ENCODE measurements around the gene PRH1. TPM values are rescaled to one million over a fixed set of nuclear protein-coding genes. Genes with fewer than 3 reads are reported as not detected.
A peak's percentile ranks its signal among the peaks of the same experiment; 100 is the strongest.

PRH1 gene
- total and polyA plus RNA-seq, 2 donors from 2014 or later, result 3.2 to 28.7 TPM

DNA sequence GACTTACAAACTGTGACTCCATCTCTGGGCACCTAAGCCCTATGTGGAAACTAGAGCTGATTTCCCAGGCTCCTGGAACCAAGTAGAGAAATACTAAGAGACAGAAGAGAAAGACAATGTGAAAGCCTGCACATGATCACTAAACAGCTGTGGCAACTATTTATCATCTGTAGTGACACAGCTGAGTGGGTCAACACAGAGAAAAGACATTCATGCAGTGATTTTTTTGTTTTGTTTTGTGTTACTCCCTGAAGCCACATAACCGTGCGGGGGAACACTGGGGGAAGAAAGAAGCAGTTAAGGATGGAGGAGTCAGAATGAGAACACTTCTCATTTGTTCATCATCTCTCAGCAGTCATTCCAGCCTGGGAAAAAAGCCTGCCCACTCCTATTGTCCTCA is 36.3 kb downstream of the PRH1 start:
- Histone ChIP-seq H3K27ac (ENCODE audit: low read depth in 2 of 2, low read length in 2 of 2) (no peak overlapping the region), H3K9me3 (ENCODE audit: control insufficient read depth in 2 of 3, insufficient read depth in 1 of 3, low read length in 3 of 3) (no peaks in the 10 kb centered on the region), H3K4me1 (ENCODE audit: control insufficient read depth in 2 of 3, insufficient read depth in 2 of 3, low read depth in 1 of 3, low read length in 3 of 3) (no peaks in the 10 kb centered on the region), H3K9ac (ENCODE audit: low read length in 3 of 3) (no peak overlapping the region), H3K36me3 (ENCODE audit: control insufficient read depth in 2 of 3, insufficient read depth in 3 of 3, low read length in 3 of 3) (peaks cover 0 to 2% (median 0%) of the 10 kb centered on the region in 3 donors), H3K4me3 (ENCODE audit: low read length in 3 of 3) (no peak overlapping the region), H3K27me3 (ENCODE audit: control insufficient read depth, insufficient read depth, low read length) (no peaks in the 10 kb centered on the region)
- DNase-seq, result peak in 2 of 5 donors; percentile 5 to 29
- no peak for FAIRE-seq
- intact Hi-C loops (cut with DNase I), result no loop called here
- TF ChIP-seq, protein P1, sequence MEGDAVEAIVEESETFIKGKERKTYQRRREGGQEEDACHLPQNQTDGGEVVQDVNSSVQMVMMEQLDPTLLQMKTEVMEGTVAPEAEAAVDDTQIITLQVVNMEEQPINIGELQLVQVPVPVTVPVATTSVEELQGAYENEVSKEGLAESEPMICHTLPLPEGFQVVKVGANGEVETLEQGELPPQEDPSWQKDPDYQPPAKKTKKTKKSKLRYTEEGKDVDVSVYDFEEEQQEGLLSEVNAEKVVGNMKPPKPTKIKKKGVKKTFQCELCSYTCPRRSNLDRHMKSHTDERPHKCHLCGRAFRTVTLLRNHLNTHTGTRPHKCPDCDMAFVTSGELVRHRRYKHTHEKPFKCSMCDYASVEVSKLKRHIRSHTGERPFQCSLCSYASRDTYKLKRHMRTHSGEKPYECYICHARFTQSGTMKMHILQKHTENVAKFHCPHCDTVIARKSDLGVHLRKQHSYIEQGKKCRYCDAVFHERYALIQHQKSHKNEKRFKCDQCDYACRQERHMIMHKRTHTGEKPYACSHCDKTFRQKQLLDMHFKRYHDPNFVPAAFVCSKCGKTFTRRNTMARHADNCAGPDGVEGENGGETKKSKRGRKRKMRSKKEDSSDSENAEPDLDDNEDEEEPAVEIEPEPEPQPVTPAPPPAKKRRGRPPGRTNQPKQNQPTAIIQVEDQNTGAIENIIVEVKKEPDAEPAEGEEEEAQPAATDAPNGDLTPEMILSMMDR (IDR thresholded peaks at IDR 0.05; ENCODE audit: borderline replicate concordance, extremely low read depth, insufficient read depth), result no peak

DNA sequence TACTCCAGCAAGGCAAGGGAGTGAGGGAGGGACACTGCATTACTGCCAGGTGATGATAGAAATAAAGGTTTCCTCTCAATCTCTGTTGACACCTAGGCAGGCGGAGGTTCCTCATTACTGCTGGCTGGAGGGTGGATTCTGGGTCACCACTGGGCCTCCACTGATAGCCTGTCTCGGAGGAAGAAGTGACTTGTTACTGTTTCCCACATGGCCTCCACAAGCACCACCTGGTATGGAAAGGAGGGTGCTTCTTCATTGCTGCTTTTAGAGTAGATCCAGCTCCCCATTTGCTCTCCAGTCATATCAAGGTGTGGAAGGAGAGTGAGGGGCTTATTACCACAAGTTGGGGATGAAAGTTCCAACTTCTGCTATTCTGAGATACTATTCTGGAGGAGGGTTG is 41.2 kb downstream of the PRH1 start:
- Histone ChIP-seq H3K27me3 (ENCODE audit: control insufficient read depth, insufficient read depth, low read length) (no peaks in the 10 kb centered on the region), H3K9ac (ENCODE audit: low read length in 3 of 3) (no peak overlapping the region), H3K9me3 (ENCODE audit: control insufficient read depth in 2 of 3, insufficient read depth in 1 of 3, low read length in 3 of 3) (no peaks in the 10 kb centered on the region), H3K27ac (ENCODE audit: low read depth in 2 of 2, low read length in 2 of 2) (no peak overlapping the region), H3K4me1 (ENCODE audit: control insufficient read depth in 2 of 3, insufficient read depth in 2 of 3, low read depth in 1 of 3, low read length in 3 of 3) (no peaks in the 10 kb centered on the region), H3K4me3 (ENCODE audit: low read length in 3 of 3) (no peak overlapping the region), H3K36me3 (ENCODE audit: control insufficient read depth in 2 of 3, insufficient read depth in 3 of 3, low read length in 3 of 3) (peaks cover 0 to 2% (median 0%) of the 10 kb centered on the region in 3 donors)
- DNase-seq, result no peak
- intact Hi-C loops (cut with DNase I), result no loop called here
- TF ChIP-seq, protein P1 (IDR thresholded peaks at IDR 0.05; ENCODE audit: borderline replicate concordance, extremely low read depth, insufficient read depth), result no peak
- no peak for FAIRE-seq

DNA sequence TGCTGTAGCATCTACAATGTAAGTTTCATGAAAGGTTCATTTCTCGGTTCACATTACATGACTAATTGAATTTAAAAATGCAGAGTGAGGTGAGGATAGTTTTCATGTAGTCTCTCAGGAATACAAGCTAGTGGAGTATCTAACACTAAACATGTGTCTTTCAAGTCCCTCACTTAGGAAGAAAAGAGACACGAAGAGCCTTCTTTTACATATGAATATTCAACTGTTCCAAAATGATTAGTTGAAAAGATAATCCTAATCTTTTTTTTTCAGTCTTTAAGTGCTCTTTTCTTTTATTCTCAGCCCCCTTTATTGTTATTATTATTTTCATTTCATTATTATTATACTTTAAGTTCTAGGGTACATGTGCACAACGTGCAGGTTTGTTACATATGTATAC is 45.6 kb downstream of the PRH1 start:
- intact Hi-C loops (cut with DNase I), result no loop called here
- TF ChIP-seq, protein P1 (IDR thresholded peaks at IDR 0.05; ENCODE audit: borderline replicate concordance, extremely low read depth, insufficient read depth), result no peak
- DNase-seq (no peak), FAIRE-seq (no peak)
- Histone ChIP-seq H3K27me3 (ENCODE audit: control insufficient read depth, insufficient read depth, low read length) (no peaks in the 10 kb centered on the region), H3K27ac (ENCODE audit: low read depth in 2 of 2, low read length in 2 of 2) (no peak overlapping the region), H3K4me1 (ENCODE audit: control insufficient read depth in 2 of 3, insufficient read depth in 2 of 3, low read depth in 1 of 3, low read length in 3 of 3) (no peaks in the 10 kb centered on the region), H3K36me3 (ENCODE audit: control insufficient read depth in 2 of 3, insufficient read depth in 3 of 3, low read length in 3 of 3) (no peaks in the 10 kb centered on the region), H3K4me3 (ENCODE audit: low read length in 3 of 3) (no peak overlapping the region), H3K9me3 (ENCODE audit: control insufficient read depth in 2 of 3, insufficient read depth in 1 of 3, low read length in 3 of 3) (no peaks in the 10 kb centered on the region), H3K9ac (ENCODE audit: low read length in 3 of 3) (no peak overlapping the region)

Other genes starting within 250 kb of the PRH1 start
- gene STYK1, start 210.2 kb downstream of the PRH1 start, total RNA-seq, result 1.6 TPM
- gene STYK1, start 210.2 kb downstream of the PRH1 start, polyA plus RNA-seq (ENCODE audit: insufficient read depth, low read depth, low replicate concordance), result 0.58 TPM
- gene YBX3, start 160.9 kb downstream of the PRH1 start, total RNA-seq, result 347 TPM
- 86.9 TPM for gene YBX3, start 160.9 kb downstream of the PRH1 start, polyA plus RNA-seq (ENCODE audit: insufficient read depth, low read depth, low replicate concordance)
- gene TAS2R7, start 81.6 kb downstream of the PRH1 start, total RNA-seq, result not detected
- not detected for gene TAS2R7, start 81.6 kb downstream of the PRH1 start, polyA plus RNA-seq (ENCODE audit: insufficient read depth, low read depth, low replicate concordance)
- not detected for gene TAS2R8, start 77.0 kb downstream of the PRH1 start, total RNA-seq
- gene TAS2R8, start 77.0 kb downstream of the PRH1 start, polyA plus RNA-seq (ENCODE audit: insufficient read depth, low read depth, low replicate concordance), result not detected
- gene TAS2R9, start 74.1 kb downstream of the PRH1 start, total RNA-seq, result not detected
- gene TAS2R9, start 74.1 kb downstream of the PRH1 start, polyA plus RNA-seq (ENCODE audit: insufficient read depth, low read depth, low replicate concordance), result not detected
- 0.82 TPM for gene TAS2R10, start 57.9 kb downstream of the PRH1 start, total RNA-seq
- gene TAS2R10, start 57.9 kb downstream of the PRH1 start, polyA plus RNA-seq (ENCODE audit: insufficient read depth, low read depth, low replicate concordance), result not detected
- gene PRR4, start 34.8 kb downstream of the PRH1 start, total RNA-seq, result 1.8 TPM
- 3.2 TPM for gene PRR4, start 34.8 kb downstream of the PRH1 start, polyA plus RNA-seq (ENCODE audit: insufficient read depth, low read depth, low replicate concordance)
- 2.8 TPM for gene TAS2R13, start 25.3 kb upstream of the PRH1 start, total RNA-seq
- not detected for gene TAS2R13, start 25.3 kb upstream of the PRH1 start, polyA plus RNA-seq (ENCODE audit: insufficient read depth, low read depth, low replicate concordance)
- gene PRH2, start 45.0 kb upstream of the PRH1 start, total RNA-seq, result not detected
- gene PRH2, start 45.0 kb upstream of the PRH1 start, polyA plus RNA-seq (ENCODE audit: insufficient read depth, low read depth, low replicate concordance), result not detected
- gene TAS2R14, start 55.0 kb upstream of the PRH1 start, total RNA-seq, result 3.9 TPM
- gene TAS2R14, start 55.0 kb upstream of the PRH1 start, polyA plus RNA-seq (ENCODE audit: insufficient read depth, low read depth, low replicate concordance), result 0.75 TPM
- gene TAS2R50, start 102.7 kb upstream of the PRH1 start, total RNA-seq, result 2.0 TPM
- gene TAS2R50, start 102.7 kb upstream of the PRH1 start, polyA plus RNA-seq (ENCODE audit: insufficient read depth, low read depth, low replicate concordance), result not detected
- gene TAS2R20, start 114.0 kb upstream of the PRH1 start, total RNA-seq, result 4.1 TPM
- gene TAS2R20, start 114.0 kb upstream of the PRH1 start, polyA plus RNA-seq (ENCODE audit: insufficient read depth, low read depth, low replicate concordance), result 0.47 TPM
- gene TAS2R19, start 138.4 kb upstream of the PRH1 start, total RNA-seq, result 4.6 TPM
- gene TAS2R19, start 138.4 kb upstream of the PRH1 start, polyA plus RNA-seq (ENCODE audit: insufficient read depth, low read depth, low replicate concordance), result not detected
- gene TAS2R31, start 147.2 kb upstream of the PRH1 start, total RNA-seq, result 5.9 TPM
- gene TAS2R31, start 147.2 kb upstream of the PRH1 start, polyA plus RNA-seq (ENCODE audit: insufficient read depth, low read depth, low replicate concordance), result not detected
- gene TAS2R46, start 178.0 kb upstream of the PRH1 start, total RNA-seq, result 1.6 TPM
- not detected for gene TAS2R46, start 178.0 kb upstream of the PRH1 start, polyA plus RNA-seq (ENCODE audit: insufficient read depth, low read depth, low replicate concordance)
- 0.85 TPM for gene TAS2R43, start 208.1 kb upstream of the PRH1 start, total RNA-seq
- gene TAS2R43, start 208.1 kb upstream of the PRH1 start, polyA plus RNA-seq (ENCODE audit: insufficient read depth, low read depth, low replicate concordance), result not detected